GM12801 (cell line): ENCODE data around the gene WWP2.

ENCODE experiments used
- CTCF ChIP-seq: IDR thresholded peaks from one replicate; pipeline ENCODE4 v1.5.1; 2011; ENCODE audit warnings: control low read depth; ENCODE audit not compliant: insufficient read length; ENCODE audit errors: extremely low read depth

The WWP2 gene

GRCh38 chr16:69756705-69757104, 5.4 kb upstream of the WWP2 start:
- TF ChIP-seq CTCF: no peak

GRCh38 chr16:69762814-69763598, 874 bp downstream of the WWP2 start:
- no peak for TF ChIP-seq CTCF

GRCh38 chr16:69763599-69763942, 1.4 kb downstream of the WWP2 start:
- no peak for TF ChIP-seq CTCF

GRCh38 chr16:69767459-69768229, 5.5 kb downstream of the WWP2 start:
- no peak for TF ChIP-seq CTCF

- TF ChIP-seq CTCF: no peak
Observed at GRCh38 chr16:69768666-69769065, 6.5 kb downstream of the WWP2 start.

GRCh38 chr16:69769404-69769803, 7.3 kb downstream of the WWP2 start:
- no peak for TF ChIP-seq CTCF

- TF ChIP-seq CTCF: no peak
Observed at GRCh38 chr16:69771651-69771967, 9.5 kb downstream of the WWP2 start.
